IMR-90 (cell line): ENCODE results near the gene TMEM154. TPM values are rescaled to one million over a fixed set of nuclear protein-coding genes. Genes with fewer than 3 reads are reported as not detected.

Experiments
- ATAC-seq: fragments of 200-7000 bp; cut with Tn5 transposase; 2 replicates; pipeline ENCODE4 v1.9.1; 2020; ENCODE audit warnings: low read depth, mild to moderate bottlenecking, moderate library complexity
- BruUV-seq: library from RNA; stranded (reverse); fragments of 400-500 nt; replicated peaks from 2 replicates; lab custom pipeline; 2021; lab: Mats Ljungman, UMichigan
- CTCF ChIA-PET: fragments of 300-600 bp; formaldehyde crosslinking; extraction: SDS; loops from one replicate; lab custom pipeline; 2021; ENCODE audit warnings: antibody characterized with exemption; lab: Yijun Ruan, JAX
- POLR2A ChIA-PET: fragments of 300-600 bp; sonication (Branson Sonifier 250); formaldehyde crosslinking; loops from one replicate; lab custom pipeline; 2022; ENCODE audit warnings: antibody characterized with exemption; ENCODE audit not compliant: unreplicated experiment; lab: Charles Lee
- DNase-seq: peaks from one replicate; pipeline ENCODE4 v3.0.0; 2013
- H2AFZ ChIP-seq: replicated peaks from 2 replicates; pipeline ENCODE3; 2013; ENCODE audit warnings: low read length, mild to moderate bottlenecking; ENCODE audit not compliant: poor library complexity
- H2AK5ac ChIP-seq: 2 replicates; pipeline ENCODE4 v1.6.1; 2013; ENCODE audit warnings: low read depth, low read length, inconsistent platforms
- H2AK9ac ChIP-seq: replicated peaks from 2 replicates; pipeline ENCODE3; 2013; ENCODE audit warnings: mild to moderate bottlenecking, low read depth, low read length, moderate library complexity; ENCODE audit not compliant: poor library complexity
- H2BK120ac ChIP-seq: 2 replicates; pipeline ENCODE4 v1.6.1; 2013; ENCODE audit warnings: low read depth, low read length, inconsistent platforms
- H2BK15ac ChIP-seq: 3 replicates; pipeline ENCODE4 v1.6.1; 2013; ENCODE audit warnings: low read depth, low read length, inconsistent platforms
- H2BK20ac ChIP-seq: 2 replicates; pipeline ENCODE4 v1.6.1; 2013; ENCODE audit warnings: low read depth, mild to moderate bottlenecking, inconsistent platforms, low read length, moderate library complexity
- H2BK5ac ChIP-seq: 2 replicates; pipeline ENCODE4 v1.6.1; 2013; ENCODE audit warnings: mild to moderate bottlenecking, low read depth, low read length, inconsistent platforms; ENCODE audit not compliant: poor library complexity, severe bottlenecking
- H3K14ac ChIP-seq: replicated peaks from 2 replicates; pipeline ENCODE4 v1.6.1; 2013; ENCODE audit warnings: low read depth, low read length, inconsistent platforms
- H3K18ac ChIP-seq: 2 replicates; pipeline ENCODE4 v1.6.1; 2013; ENCODE audit warnings: low read depth, low read length, control low read depth
- H3K23ac ChIP-seq: 2 replicates; pipeline ENCODE4 v1.6.1; 2013; ENCODE audit warnings: low read depth, low read length, inconsistent platforms
- H3K27ac ChIP-seq: 2 replicates; pipeline ENCODE4 v1.5.1; 2013; ENCODE audit warnings: mild to moderate bottlenecking, control low read depth, low read length; ENCODE audit not compliant: insufficient read depth
- H3K27me3 ChIP-seq: 2 replicates; pipeline ENCODE4 v1.6.1; 2013; ENCODE audit warnings: low read length; ENCODE audit not compliant: control insufficient read depth, insufficient read depth
- H3K36me3 ChIP-seq: 2 replicates; pipeline ENCODE4 v1.6.1; 2013; ENCODE audit warnings: low read length, mixed read lengths; ENCODE audit not compliant: control insufficient read depth, insufficient read depth
- H3K4ac ChIP-seq: 2 replicates; pipeline ENCODE4 v1.6.1; 2013; ENCODE audit warnings: low read depth, low read length, inconsistent platforms
- H3K4me1 ChIP-seq: 2 replicates; pipeline ENCODE4 v1.6.1; 2013; ENCODE audit warnings: low read length, mixed read lengths; ENCODE audit not compliant: control insufficient read depth, insufficient read depth
- H3K4me2 ChIP-seq: 2 replicates; pipeline ENCODE4 v1.6.1; 2013; ENCODE audit warnings: low read depth, mild to moderate bottlenecking, control low read depth, low read length, moderate library complexity
- H3K4me3 ChIP-seq: 2 replicates; pipeline ENCODE4 v1.5.1; 2013; ENCODE audit warnings: low read depth, mild to moderate bottlenecking, control low read depth, low read length, moderate library complexity; ENCODE audit not compliant: insufficient read depth
- H3K56ac ChIP-seq: 2 replicates; pipeline ENCODE4 v1.6.1; 2013; ENCODE audit warnings: low read length, inconsistent platforms; ENCODE audit not compliant: insufficient read depth; ENCODE audit errors: extremely low read depth
- H3K79me1 ChIP-seq, 2 experiments: 2 replicates each; pipeline ENCODE4 v1.6.1; 2013; ENCODE audit warnings: low read length in 2 of 2, inconsistent platforms in 1 of 2, low read depth in 1 of 2
- H3K9ac ChIP-seq: 2 replicates; pipeline ENCODE4 v1.6.1; 2013; ENCODE audit warnings: low read depth, low read length, control low read depth
- H3K9me1 ChIP-seq: 2 replicates; pipeline ENCODE4 v1.6.1; 2013; ENCODE audit warnings: low read length, inconsistent platforms; ENCODE audit not compliant: insufficient read depth
- H3K9me3 ChIP-seq: 2 replicates; pipeline ENCODE4 v1.6.1; 2013; ENCODE audit warnings: low read length; ENCODE audit not compliant: control insufficient read depth, insufficient read depth
- H4K20me1 ChIP-seq: 2 replicates; pipeline ENCODE4 v1.6.1; 2013; ENCODE audit warnings: low read length, inconsistent platforms; ENCODE audit not compliant: insufficient read depth
- H4K5ac ChIP-seq: 2 replicates; pipeline ENCODE4 v1.6.1; 2013; ENCODE audit warnings: mild to moderate bottlenecking, low read depth, low read length, control low read depth
- H4K8ac ChIP-seq, 2 experiments: 2 replicates each; pipeline ENCODE4 v1.6.1; 2013; ENCODE audit warnings: low read depth in 2 of 2, low read length in 2 of 2, control low read depth in 1 of 2, inconsistent platforms in 1 of 2
- H4K91ac ChIP-seq: 2 replicates; pipeline ENCODE4 v1.6.1; 2013; ENCODE audit warnings: low read depth, low read length, inconsistent platforms; ENCODE audit not compliant: insufficient read depth
- BHLHE40 ChIP-seq: fragments of 150-350 bp; IDR thresholded peaks from 2 replicates; pipeline ENCODE4 v1.6.1; 2016; ENCODE audit warnings: mild to moderate bottlenecking, low read depth, low read length
- CEBPB ChIP-seq: IDR thresholded peaks from 2 replicates; pipeline ENCODE4 v1.6.1; 2012; ENCODE audit warnings: low read depth, low read length, improper control_type of control experiment
- FOS ChIP-seq: fragments of 150-350 bp; IDR thresholded peaks from 2 replicates; pipeline ENCODE4 v1.6.1; 2016; ENCODE audit warnings: low read depth, low read length
- MAZ ChIP-seq: IDR thresholded peaks from 2 replicates; pipeline ENCODE4 v1.6.1; 2012; ENCODE audit warnings: low read depth, mild to moderate bottlenecking, low read length, improper control_type of control experiment, moderate library complexity, borderline replicate concordance
- NFE2L2 ChIP-seq: fragments of 150-350 bp; IDR thresholded peaks from 2 replicates; pipeline ENCODE4 v1.6.1; 2016; ENCODE audit warnings: low read depth, mild to moderate bottlenecking, low read length
- RAD21 ChIP-seq: IDR thresholded peaks from 2 replicates; pipeline ENCODE4 v1.6.1; 2012; ENCODE audit warnings: low read length, improper control_type of control experiment
- RCOR1 ChIP-seq: IDR thresholded peaks from 2 replicates; pipeline ENCODE4 v1.6.1; 2012; ENCODE audit warnings: mild to moderate bottlenecking, low read length, improper control_type of control experiment; ENCODE audit not compliant: insufficient replicate concordance
- RFX5 ChIP-seq: IDR thresholded peaks from 2 replicates; pipeline ENCODE4 v1.8.0; 2012; ENCODE audit warnings: low read depth, mild to moderate bottlenecking, low read length, moderate library complexity
- SMC3 ChIP-seq: fragments of 150-350 bp; IDR thresholded peaks from 2 replicates; pipeline ENCODE4 v1.6.1; 2016; ENCODE audit warnings: low read depth, mild to moderate bottlenecking, antibody characterized with exemption, low read length, moderate library complexity
- WGBS, 2 experiments: methylation state at CpG; one replicate each; pipeline versions ENCODE4 v1.1.5 to v1.1.7; 2013; ENCODE audit warnings: missing lambda C conversion rate in 2 of 2; ENCODE audit not compliant: insufficient read length in 1 of 2; ENCODE audit errors: extremely low coverage in 2 of 2; 5-methylcytosine and 5-hydroxymethylcytosine counted together
- dilution Hi-C: fragments of 300-500 bp; cut with HindIII; formaldehyde crosslinking; loops from one replicate; pipeline ENCODE4 v1.14.3; 2018; ENCODE audit warnings: low sequenced_read_pairs; ENCODE audit not compliant: unreplicated experiment
- in situ Hi-C: fragments of 300-500 bp; cut with MboI; formaldehyde crosslinking; loops from 3 replicates; pipeline ENCODE4 v1.14.3; 2019; ENCODE audit warnings: low sequenced_read_pairs, inconsistent platforms, mixed read lengths
- intact Hi-C: fragments of 100-400 bp; cut with micrococcal nuclease; formaldehyde crosslinking; loops from 2 replicates; pipeline ENCODE4 v1.10.0; 2022
- polyA plus RNA-seq, 3 experiments: library from polyadenylated mRNA; depleted of rRNA; stranded (reverse); fragments of >200 nt; gene quantifications; 2 replicates each; pipeline ENCODE4 v1.2.3, GENCODE V29; 2012; ENCODE audit warnings: low replicate concordance in 1 of 3
- total RNA-seq: library from RNA; depleted of rRNA; stranded (reverse); fragments of >200 nt; gene quantifications from 2 replicates; pipeline ENCODE4 v1.2.3, GENCODE V29; 2012
- TF ChIP-seq, protein P1 (sequence below): fragments of 150-350 bp; IDR thresholded peaks from 2 replicates; pipeline ENCODE4 v1.6.1; 2017; ENCODE audit warnings: mild to moderate bottlenecking, antibody characterized with exemption, low read length, low read depth
- TF ChIP-seq, protein P2 (sequence below): fragments of 150-350 bp; IDR thresholded peaks from 2 replicates; pipeline ENCODE4 v1.6.1; 2016; ENCODE audit warnings: low read depth, mild to moderate bottlenecking, low read length, moderate library complexity, borderline replicate concordance
- TF ChIP-seq, protein P3 (sequence below): conservative IDR thresholded peaks from 2 replicates; pipeline ENCODE4 v1.5.1; 2012; ENCODE audit warnings: mild to moderate bottlenecking, low read depth, low read length, improper control_type of control experiment

The TMEM154 gene
- total and polyA plus RNA-seq, 2 of the 4 experiments (the other 2 are of a cell fraction): 0.12 to 0.18 TPM

DNA sequence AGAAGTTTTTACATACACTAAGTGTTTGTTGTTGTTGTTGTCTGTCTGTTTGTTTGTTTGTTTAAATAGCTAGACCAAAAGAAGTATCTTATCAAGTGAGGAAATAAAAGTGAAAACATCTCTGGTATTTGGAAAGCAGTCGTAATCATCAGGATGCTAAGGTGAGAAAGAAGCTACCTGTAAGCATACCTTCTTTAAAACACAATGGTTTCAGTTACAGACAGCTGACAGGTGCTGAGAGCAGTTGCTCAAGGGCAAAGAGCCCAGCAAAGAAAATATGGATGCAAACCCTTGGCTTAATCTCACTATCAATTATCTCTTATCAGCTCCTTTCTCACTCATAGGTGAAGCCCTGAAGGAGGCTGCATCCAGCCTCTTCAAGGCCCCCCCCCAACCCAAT is 101.1 kb downstream of the TMEM154 start:
- Histone ChIP-seq H2AK5ac (no peak overlapping the region), H3K79me1 (no peaks in the 10 kb centered on the region), H3K18ac (no peak overlapping the region), H2BK20ac (no peak overlapping the region), H3K4ac (no peak overlapping the region), H3K4me1 (no peaks in the 10 kb centered on the region), H2AFZ (no peak overlapping the region), H4K91ac (no peak overlapping the region), H3K14ac (no peak overlapping the region), H4K8ac (no peak overlapping the region), H3K27me3 (peaks cover 12% of the 10 kb centered on the region), H3K4me2 (no peak overlapping the region), H2BK120ac (no peak overlapping the region), H2BK15ac (no peak overlapping the region), H3K9ac (no peak overlapping the region), H3K23ac (no peak overlapping the region), H4K20me1 (no peaks in the 10 kb centered on the region), H3K56ac (no peak overlapping the region), H2AK9ac (no peak overlapping the region), H3K9me1 (no peaks in the 10 kb centered on the region), H4K5ac (no peak overlapping the region), H3K36me3 (no peaks in the 10 kb centered on the region), H3K9me3 (no peaks in the 10 kb centered on the region), H3K27ac (no peak overlapping the region), H2BK5ac (no peak overlapping the region), H3K4me3 (no peak overlapping the region)
- ATAC-seq (no peak), DNase-seq (no peak)
- dilution Hi-C loops: no loop called here
- CTCF ChIA-PET: interaction anchor here (0.6 kb wide), 1 partner anchor 11 kb away, joined by 3 read pairs; no protein-coding TSS in a partner anchor
- intact Hi-C loops: no loop called here
- no TSS peak for BruUV-seq
- in situ Hi-C loops: no loop called here
- WGBS, 2 experiments: no CpG with 5 or more reads among the region's 1 CpG
- no peak for TF ChIP-seq RAD21
- no peak for TF ChIP-seq NFE2L2
- TF ChIP-seq RFX5: no peak
- no peak for TF ChIP-seq FOS
- TF ChIP-seq, protein P1, sequence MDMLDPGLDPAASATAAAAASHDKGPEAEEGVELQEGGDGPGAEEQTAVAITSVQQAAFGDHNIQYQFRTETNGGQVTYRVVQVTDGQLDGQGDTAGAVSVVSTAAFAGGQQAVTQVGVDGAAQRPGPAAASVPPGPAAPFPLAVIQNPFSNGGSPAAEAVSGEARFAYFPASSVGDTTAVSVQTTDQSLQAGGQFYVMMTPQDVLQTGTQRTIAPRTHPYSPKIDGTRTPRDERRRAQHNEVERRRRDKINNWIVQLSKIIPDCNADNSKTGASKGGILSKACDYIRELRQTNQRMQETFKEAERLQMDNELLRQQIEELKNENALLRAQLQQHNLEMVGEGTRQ: no peak
- no peak for TF ChIP-seq CEBPB
- no peak for TF ChIP-seq RCOR1
- no peak for TF ChIP-seq BHLHE40
- TF ChIP-seq, protein P2, sequence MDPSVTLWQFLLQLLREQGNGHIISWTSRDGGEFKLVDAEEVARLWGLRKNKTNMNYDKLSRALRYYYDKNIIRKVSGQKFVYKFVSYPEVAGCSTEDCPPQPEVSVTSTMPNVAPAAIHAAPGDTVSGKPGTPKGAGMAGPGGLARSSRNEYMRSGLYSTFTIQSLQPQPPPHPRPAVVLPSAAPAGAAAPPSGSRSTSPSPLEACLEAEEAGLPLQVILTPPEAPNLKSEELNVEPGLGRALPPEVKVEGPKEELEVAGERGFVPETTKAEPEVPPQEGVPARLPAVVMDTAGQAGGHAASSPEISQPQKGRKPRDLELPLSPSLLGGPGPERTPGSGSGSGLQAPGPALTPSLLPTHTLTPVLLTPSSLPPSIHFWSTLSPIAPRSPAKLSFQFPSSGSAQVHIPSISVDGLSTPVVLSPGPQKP: no peak
- TF ChIP-seq SMC3: no peak
- TF ChIP-seq MAZ: no peak
- TF ChIP-seq, protein P3, sequence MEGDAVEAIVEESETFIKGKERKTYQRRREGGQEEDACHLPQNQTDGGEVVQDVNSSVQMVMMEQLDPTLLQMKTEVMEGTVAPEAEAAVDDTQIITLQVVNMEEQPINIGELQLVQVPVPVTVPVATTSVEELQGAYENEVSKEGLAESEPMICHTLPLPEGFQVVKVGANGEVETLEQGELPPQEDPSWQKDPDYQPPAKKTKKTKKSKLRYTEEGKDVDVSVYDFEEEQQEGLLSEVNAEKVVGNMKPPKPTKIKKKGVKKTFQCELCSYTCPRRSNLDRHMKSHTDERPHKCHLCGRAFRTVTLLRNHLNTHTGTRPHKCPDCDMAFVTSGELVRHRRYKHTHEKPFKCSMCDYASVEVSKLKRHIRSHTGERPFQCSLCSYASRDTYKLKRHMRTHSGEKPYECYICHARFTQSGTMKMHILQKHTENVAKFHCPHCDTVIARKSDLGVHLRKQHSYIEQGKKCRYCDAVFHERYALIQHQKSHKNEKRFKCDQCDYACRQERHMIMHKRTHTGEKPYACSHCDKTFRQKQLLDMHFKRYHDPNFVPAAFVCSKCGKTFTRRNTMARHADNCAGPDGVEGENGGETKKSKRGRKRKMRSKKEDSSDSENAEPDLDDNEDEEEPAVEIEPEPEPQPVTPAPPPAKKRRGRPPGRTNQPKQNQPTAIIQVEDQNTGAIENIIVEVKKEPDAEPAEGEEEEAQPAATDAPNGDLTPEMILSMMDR: no peak
- POLR2A ChIA-PET: no interaction called here
